ENCODE measurements around the gene ANXA9.

Gene ANXA9

DNA sequence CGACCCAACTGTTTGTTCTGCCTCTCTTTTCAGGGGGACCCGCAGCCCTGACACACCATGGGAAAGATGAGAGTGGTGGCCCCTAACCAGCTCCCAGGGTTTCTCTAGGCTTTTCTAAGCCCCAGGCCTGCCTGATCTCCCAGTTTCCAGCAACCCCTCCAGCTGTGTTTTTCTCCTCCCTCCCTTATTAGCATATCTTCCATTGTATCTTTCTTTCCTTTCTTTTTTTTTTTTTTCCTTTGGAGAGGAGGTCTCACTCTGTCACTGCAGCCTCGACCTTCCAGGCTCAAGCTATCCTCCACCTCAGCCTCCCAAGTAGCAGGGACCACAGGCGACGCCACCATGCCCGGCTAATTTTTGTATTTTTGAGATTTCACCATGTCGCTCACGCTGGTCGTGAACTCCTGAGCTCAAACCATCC is 5.7 kb upstream of the ANXA9 start:
- TF ChIP-seq CTCF (IDR thresholded peaks at IDR 0.05): no peak

DNA sequence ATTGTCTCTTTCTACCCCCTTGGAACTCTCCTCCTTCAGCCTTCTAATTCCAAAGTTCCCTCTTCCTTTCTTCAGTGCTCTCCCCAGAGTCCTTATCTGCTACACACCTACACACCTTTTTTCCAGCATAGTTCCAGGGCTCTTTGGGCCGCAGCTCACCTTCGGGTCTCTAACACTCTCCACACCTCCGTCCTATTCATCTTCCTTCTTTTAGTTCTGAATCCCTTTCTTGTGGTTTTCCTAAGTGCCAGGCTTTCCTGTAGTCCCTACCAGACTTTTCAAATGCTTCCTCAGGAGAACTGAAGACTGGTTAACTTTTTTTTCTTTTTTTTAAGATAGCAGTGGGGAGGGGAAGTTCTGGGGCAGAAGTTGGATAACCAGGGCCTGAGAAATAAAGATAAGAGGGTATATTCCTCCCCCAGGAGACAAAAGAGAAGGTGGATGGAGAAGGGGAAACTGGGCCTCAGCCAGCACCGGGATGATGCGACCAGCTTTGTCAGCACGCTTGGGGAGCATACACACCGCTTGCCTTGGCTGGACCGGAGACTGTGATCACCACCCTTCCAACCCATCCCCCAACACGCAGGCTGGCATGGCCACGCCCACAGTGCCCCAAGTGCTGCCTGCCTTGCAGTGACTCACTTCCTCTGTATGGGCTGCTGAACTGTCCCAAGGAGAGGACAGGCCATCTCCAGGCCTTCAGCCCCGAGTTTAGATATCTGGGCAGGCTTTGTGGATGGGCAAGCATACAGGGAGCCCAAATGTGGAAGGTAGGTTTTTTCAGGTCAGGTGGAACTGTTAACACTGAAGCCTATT is 5.0 kb upstream of the ANXA9 start:
- TF ChIP-seq CTCF (IDR thresholded peaks at IDR 0.05): no peak

DNA sequence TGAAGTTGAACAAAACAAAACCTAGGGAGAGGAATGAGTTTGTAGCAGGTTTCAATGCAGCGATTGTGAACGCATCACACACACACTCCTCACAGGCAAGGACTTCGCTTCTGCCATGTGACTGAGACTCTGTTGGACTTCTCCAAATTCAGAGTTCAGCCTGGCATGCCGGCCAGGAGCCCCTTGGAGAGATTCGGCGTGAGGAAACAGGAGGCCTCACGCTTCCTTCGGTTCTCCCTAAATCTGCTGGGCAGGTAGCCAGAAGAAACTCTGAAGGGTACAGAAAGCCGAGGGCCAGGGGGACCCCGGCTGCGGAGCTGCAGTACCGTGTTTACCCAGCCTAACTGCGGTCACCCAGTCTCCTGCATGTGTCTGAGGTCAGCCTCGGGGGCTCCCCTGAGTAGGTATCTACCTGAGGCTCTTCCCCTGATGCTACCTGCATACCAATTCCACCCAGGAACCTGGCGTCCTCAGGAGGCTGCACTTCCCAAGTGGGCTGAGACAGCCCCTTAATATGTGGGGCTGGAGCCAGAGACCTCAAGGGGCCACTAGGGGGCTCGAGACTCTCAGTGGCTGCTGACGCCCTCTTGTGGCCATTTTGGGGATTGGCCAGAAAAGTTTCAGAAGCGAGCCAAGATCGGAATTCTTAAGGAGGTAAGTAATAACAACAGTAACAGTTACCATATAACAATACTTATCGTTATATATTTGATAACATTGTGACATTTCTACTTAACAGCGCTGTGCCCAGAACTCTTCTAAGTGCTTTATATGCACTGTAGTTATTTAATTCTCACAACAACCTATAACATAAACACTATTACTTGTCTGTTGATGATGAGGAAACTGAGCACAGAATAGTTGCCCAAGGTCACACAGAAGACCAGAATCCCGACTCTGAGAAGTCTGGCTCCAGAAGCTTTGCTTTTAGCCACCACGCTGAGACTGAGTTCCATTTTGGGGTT is 2.7 kb upstream of the ANXA9 start:
- peak; percentile 100 for TF ChIP-seq CTCF (IDR thresholded peaks at IDR 0.05)

- no peak for TF ChIP-seq CTCF (IDR thresholded peaks at IDR 0.05)
Measured at GRCh38 chr1:150981177-150981804, 801 bp upstream of the ANXA9 start.

GRCh38 chr1:150985179-150985825 is 3.2 kb downstream of the ANXA9 start:
- no peak for TF ChIP-seq CTCF (IDR thresholded peaks at IDR 0.05)

- no peak for TF ChIP-seq CTCF (IDR thresholded peaks at IDR 0.05)
Measured at GRCh38 chr1:150987924-150988323, 5.8 kb downstream of the ANXA9 start.

- no peak for TF ChIP-seq CTCF (IDR thresholded peaks at IDR 0.05)
Measured at GRCh38 chr1:150992626-150993025, 10.5 kb downstream of the ANXA9 start.
